ENCODE data around the gene POU2AF3.
"Not testable (repeated sequence)": the region's sequence is repeated elsewhere in the genome, so short reads cannot be mapped to it uniquely, and the experiment has no call there.

Gene POU2AF3

DNA sequence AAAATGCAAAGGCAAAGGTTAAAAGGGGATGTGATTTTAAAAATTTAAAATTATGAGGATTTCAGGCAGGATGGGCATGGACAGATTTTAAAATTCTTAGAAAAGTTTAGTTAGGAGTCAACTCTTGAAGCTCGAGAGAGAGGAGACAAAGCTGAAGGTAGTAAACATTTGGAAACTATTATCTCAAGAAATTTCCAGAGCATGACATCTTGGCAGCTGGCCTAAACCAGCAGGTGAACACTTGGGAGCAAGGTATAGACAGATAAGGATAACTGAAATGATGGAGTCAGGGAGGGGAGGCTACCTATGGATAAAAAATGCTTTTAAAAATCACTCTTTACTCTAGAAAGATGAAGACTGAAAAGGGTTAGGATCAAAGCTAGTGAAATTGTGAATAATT, 13.7 kb downstream of the POU2AF3 start:
- no peak overlapping the region for H3K27ac ChIP-seq
- TF ChIP-seq, protein P1, sequence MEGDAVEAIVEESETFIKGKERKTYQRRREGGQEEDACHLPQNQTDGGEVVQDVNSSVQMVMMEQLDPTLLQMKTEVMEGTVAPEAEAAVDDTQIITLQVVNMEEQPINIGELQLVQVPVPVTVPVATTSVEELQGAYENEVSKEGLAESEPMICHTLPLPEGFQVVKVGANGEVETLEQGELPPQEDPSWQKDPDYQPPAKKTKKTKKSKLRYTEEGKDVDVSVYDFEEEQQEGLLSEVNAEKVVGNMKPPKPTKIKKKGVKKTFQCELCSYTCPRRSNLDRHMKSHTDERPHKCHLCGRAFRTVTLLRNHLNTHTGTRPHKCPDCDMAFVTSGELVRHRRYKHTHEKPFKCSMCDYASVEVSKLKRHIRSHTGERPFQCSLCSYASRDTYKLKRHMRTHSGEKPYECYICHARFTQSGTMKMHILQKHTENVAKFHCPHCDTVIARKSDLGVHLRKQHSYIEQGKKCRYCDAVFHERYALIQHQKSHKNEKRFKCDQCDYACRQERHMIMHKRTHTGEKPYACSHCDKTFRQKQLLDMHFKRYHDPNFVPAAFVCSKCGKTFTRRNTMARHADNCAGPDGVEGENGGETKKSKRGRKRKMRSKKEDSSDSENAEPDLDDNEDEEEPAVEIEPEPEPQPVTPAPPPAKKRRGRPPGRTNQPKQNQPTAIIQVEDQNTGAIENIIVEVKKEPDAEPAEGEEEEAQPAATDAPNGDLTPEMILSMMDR (IDR thresholded peaks at IDR 0.05): no peak
- no peaks in the 10 kb centered on the region for H3K4me1 ChIP-seq (ENCODE audit: control insufficient read depth in 1 of 2, insufficient read depth in 1 of 2, low read depth in 1 of 2, low read length in 1 of 2)
- no peak overlapping the region for H3K4me3 ChIP-seq (ENCODE audit: low read depth in 1 of 2, low read length in 1 of 2)
- no peaks in the 10 kb centered on the region for H3K36me3 ChIP-seq
- H3K27me3 ChIP-seq: peaks cover 24% of the 10 kb centered on the region
- no peaks in the 10 kb centered on the region for H3K9me3 ChIP-seq

- no peaks in the 10 kb centered on the region for H3K4me1 ChIP-seq (ENCODE audit: control insufficient read depth in 1 of 2, insufficient read depth in 1 of 2, low read depth in 1 of 2, low read length in 1 of 2)
- no peak overlapping the region for H3K4me3 ChIP-seq (ENCODE audit: low read depth in 1 of 2, low read length in 1 of 2)
- no peak overlapping the region for H3K27ac ChIP-seq
- no peaks in the 10 kb centered on the region for H3K9me3 ChIP-seq
- no peaks in the 10 kb centered on the region for H3K36me3 ChIP-seq
- peaks cover 8% of the 10 kb centered on the region for H3K27me3 ChIP-seq
- TF ChIP-seq, protein P1 (IDR thresholded peaks at IDR 0.05): no peak
Measured at GRCh38 chr11:111319296-111319695, 20.9 kb downstream of the POU2AF3 start.

DNA sequence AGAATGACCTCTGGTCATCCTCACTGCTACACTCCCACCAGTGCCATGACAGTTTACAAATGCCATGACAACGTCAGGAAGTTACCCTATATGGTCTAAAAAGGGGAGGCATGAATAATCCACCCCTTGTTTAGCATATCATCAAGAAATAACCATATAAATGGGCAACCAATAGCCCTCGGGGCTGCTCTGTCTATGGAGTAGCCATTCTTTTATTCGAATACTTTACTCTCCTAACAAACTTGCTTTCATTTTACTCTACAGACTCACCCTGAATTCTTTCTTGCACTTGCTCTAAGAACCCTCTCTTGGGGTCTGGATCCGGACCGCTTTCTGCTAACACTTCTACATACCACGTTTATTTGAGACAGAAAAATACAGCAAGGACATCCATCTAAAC, 21.9 kb downstream of the POU2AF3 start:
- not testable (repeated sequence) for H3K27me3 ChIP-seq; H3K27ac ChIP-seq; H3K4me3 ChIP-seq (ENCODE audit: low read depth in 1 of 2, low read length in 1 of 2); H3K9me3 ChIP-seq; H3K4me1 ChIP-seq (ENCODE audit: control insufficient read depth in 1 of 2, insufficient read depth in 1 of 2, low read depth in 1 of 2, low read length in 1 of 2); H3K36me3 ChIP-seq

DNA sequence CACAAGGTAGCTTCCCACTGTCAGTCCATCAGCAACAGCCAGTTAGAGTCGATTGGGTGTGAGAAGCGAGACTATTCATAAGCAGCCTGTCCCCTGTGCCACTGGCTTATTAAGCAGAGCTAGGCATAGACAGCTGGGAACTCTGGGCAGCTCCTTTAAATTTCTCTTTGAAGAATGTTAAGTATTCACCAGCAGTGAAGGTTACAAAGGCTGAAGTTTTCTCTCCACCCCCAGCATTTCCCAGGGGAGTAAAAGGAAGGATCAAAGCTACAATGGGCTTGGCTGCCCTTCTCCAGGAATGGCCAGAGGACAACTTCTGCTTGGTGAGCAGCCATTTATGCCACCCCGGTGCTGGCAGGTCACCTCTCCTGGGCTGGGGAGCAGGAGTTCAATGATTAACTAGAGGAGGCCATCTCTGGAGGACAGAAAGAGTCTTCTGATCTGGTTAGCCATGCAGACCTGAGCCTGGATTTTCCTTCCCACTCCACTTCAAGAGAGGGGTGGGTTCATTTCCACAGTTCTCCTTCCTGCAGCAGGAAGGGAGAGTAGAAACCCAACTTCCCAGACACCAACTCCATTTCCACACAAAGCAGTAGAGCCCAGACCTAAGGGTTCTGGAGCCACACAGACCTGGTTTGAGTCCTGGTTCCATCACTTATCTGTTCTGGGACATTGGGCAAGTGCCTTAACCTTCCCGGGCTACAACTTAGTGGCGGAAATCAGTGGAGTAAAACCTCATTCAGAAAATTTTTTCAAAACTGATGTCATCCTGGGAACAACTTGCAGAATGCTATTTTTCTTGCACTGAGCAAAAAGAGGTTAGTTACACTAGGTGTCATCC, 22.6 kb downstream of the POU2AF3 start:
- Histone ChIP-seq H3K36me3 (no peaks in the 10 kb centered on the region), H3K4me1 (ENCODE audit: control insufficient read depth in 1 of 2, insufficient read depth in 1 of 2, low read depth in 1 of 2, low read length in 1 of 2) (no peaks in the 10 kb centered on the region), H3K27ac (no peak overlapping the region), H3K9me3 (no peaks in the 10 kb centered on the region), H3K27me3 (peaks cover 8% of the 10 kb centered on the region), H3K4me3 (ENCODE audit: low read depth in 1 of 2, low read length in 1 of 2) (no peak overlapping the region)
- TF ChIP-seq, protein P1 (IDR thresholded peaks at IDR 0.05): no peak

GRCh38 chr11:111322534-111322933, 24.2 kb downstream of the POU2AF3 start:
- TF ChIP-seq, protein P1 (IDR thresholded peaks at IDR 0.05): no peak
- no peak overlapping the region for H3K4me3 ChIP-seq (ENCODE audit: low read depth in 1 of 2, low read length in 1 of 2)
- H3K9me3 ChIP-seq: no peaks in the 10 kb centered on the region
- no peaks in the 10 kb centered on the region for H3K36me3 ChIP-seq
- H3K27me3 ChIP-seq: peaks cover 8% of the 10 kb centered on the region
- H3K4me1 ChIP-seq (ENCODE audit: control insufficient read depth in 1 of 2, insufficient read depth in 1 of 2, low read depth in 1 of 2, low read length in 1 of 2): no peaks in the 10 kb centered on the region
- H3K27ac ChIP-seq: no peak overlapping the region

DNA sequence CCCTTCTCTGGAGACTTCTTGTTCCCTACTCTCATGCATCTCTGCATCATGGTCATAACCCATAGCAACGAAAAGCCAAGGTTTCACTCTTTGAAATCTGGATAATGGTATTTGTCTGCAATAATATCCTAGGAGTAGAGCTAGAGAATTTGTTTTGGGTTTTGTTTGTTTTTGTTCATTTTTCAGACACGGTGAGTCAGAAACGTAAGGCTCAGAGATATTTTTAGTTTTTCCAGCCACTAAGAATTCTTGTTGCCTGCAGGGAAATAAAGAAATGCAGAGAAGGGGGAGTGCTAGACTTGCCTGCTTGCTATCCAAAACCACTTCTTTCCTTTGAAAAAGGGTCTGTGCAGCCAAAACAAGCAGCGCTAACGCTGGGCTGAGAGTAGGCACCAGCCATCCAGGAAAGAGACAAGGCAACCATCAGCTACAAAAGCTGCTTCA, 26.0 kb downstream of the POU2AF3 start:
- no peak overlapping the region for H3K4me3 ChIP-seq (ENCODE audit: low read depth in 1 of 2, low read length in 1 of 2)
- no peak overlapping the region for H3K27ac ChIP-seq
- H3K27me3 ChIP-seq: peaks cover 8% of the 10 kb centered on the region
- no peaks in the 10 kb centered on the region for H3K36me3 ChIP-seq
- H3K4me1 ChIP-seq (ENCODE audit: control insufficient read depth in 1 of 2, insufficient read depth in 1 of 2, low read depth in 1 of 2, low read length in 1 of 2): no peaks in the 10 kb centered on the region
- TF ChIP-seq, protein P1 (IDR thresholded peaks at IDR 0.05): no peak
- H3K9me3 ChIP-seq: no peaks in the 10 kb centered on the region

All from neutrophil (primary cell).